Stimulated activated CD8-positive, alpha-beta memory T cell treated with anti-CD3 and anti-CD28 coated beads, Interleukin-4, amount 100 ng/mL, for 1 hour (primary cell): Measurements from ENCODE around the gene CD164L2.

Source experiments
- DNase-seq, 2 donors: peaks; one replicate each; pipeline ENCODE4 v3.0.0-alpha.2; 2020; ENCODE audit warnings: low read depth in 2 of 2, low spot score in 1 of 2

Gene CD164L2

DNA sequence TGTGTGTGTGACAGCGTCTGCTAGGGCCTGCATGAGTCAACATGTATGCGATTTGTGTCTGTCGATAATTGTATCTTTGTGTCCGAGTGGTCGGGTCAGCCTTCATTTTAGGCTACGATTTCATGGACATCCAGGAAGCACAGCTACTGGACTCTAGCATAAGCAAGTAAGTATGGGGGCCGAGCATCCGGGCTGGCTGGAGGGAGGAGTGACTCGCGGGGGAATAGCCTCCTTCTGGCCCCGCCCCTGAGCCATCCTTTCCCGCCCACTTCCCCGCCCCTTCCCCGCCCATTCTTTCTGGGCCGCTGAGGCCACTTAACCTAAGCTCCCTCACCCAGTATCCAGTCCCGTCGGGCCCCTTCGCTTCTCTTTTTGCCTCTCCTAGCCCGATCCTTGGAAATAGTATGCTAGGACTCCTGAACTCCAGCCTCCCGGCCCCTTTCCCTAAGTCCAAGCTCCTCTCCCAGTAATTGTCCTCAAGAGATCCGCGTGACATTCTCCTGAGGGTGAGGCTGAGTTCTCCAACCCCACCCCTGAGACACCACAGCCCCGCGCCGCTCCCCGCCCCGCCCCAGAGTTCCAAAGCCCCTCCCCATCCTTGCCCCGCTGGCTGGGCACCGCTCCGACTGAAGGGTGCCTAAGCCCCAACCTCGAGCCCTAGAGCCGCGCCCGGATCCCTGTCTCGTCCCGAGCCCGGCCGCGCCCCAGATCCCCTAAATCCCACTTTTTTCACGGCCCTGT, 17.6 kb downstream of the CD164L2 start:
- peak; percentile 61 to 67 for DNase-seq

GRCh38 chr1:27364696-27365371, 18.3 kb downstream of the CD164L2 start:
- no peak for DNase-seq

GRCh38 chr1:27363766-27364695, 19.1 kb downstream of the CD164L2 start:
- DNase-seq: no peak

- DNase-seq: no peak
Observed at GRCh38 chr1:27361553-27361952, 21.6 kb downstream of the CD164L2 start.

DNA sequence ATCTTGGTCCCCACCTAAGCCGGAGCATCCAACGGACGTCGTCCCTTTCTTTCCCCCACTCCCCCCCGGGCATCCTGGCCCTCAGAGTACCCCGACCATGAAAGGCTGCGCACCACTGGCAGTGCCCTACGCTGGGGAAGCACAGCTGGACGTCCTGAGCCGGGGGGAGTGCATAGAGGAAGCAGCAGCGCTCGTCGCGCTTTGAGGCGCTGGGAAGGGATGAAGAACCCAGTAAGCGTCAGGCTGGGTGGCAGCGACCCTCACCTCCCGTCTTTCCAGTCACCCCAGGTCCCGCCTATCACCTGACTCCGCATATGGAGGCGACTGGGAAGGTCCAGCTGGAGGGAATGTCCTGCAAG, 22.1 kb downstream of the CD164L2 start:
- DNase-seq: no peak

- no peak for DNase-seq
Observed at GRCh38 chr1:27360159-27361043, 22.7 kb downstream of the CD164L2 start.

- DNase-seq: no peak
Observed at GRCh38 chr1:27359822-27360158, 23.3 kb downstream of the CD164L2 start.

DNA sequence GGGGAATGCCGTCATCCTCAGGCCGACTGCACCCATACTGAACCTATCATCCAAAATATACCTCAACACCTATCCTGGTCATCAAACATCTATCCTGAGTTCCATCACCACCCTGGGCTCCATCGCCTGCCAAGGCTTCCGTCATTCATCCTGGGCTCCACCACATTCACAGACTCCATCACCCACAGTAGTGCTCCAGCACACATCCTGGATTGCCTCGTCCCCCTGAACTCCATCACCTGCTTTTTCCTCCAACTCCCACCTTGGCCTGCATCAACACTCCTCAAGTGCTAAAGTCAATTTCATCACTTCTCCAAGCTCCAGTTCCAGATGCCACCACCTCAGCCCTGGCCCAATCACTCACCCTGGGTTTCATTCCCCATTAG, 24.2 kb downstream of the CD164L2 start:
- no peak for DNase-seq

DNA sequence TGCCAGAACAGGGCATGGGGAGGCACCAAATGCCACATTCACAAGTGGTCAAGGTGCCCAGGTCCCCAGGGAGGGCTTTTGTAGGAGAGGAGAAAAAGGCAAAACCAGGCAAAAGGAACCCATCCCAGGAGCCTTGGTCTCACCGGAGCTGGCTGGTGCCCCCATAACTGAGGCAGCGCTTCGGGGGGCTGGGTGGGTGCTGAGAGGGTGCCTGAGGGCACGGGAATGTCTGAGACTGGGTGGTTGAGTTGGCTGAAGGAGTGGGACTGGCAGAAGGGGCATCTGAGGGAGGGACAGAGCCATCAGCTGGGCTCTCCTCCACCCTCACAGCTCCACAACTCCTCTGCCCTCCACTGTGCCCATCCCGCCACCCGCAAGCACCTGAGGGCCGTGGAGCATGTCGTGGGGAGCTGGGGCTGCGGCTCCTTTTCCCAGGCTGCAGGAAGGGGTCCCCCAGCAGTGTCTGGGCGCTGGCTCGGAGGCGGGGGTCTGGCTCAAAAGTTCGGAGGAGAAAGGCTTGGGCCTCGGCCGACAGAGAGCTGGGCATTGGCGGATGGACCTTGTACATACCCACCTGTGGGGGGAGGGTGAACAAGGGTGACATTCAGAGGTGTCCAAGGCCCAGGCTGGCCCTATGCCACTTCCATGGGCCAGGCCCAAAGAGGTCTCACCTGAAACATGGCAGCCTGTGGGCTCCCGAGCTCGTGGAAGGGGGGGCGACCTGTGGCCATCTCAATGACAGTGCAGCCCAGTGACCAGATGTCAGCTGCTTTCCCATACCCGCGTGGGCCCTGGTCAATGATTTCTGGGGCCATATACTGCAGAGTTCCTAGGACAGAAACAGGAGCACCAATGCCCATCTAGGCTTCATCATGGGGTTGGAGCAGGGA, 24.9 kb downstream of the CD164L2 start:
- DNase-seq: no peak

DNA sequence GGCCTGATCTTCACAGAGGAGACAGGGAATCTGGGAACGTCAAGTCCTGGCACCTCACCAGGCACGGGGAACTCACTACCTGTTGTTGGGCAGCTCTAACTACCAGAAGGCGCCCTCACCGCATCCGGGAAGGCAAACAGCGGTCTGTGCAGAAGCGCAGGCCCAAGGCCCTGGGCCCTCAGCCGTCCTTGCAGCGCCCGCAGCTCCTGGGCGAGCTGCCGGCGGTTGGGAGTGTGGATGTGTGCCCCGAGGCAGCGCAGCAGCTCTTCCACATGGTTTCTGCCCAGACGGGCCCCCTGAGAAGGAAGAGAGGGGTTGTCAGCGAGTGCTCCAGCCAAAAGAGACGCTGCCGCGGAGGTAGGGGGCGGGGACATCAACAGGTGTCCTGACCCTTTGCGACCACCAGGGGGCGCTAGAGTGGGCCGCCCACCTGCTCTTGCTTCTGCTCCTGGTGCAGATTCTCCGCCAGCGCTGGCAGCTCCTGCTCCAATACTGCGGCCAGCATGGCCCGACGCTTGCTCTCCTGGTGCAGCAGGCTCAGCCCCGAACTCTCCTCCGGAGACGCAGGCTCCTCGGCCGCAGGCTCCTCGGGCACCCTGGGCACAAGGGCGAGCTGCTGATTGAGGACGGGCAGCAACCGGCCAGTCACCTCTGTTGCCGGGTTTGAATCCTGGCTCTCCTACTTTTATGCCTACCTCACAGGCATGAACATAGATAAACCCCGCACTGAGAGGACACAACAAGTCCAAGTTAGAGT, 25.7 kb downstream of the CD164L2 start:
- DNase-seq: peak; percentile 59 to 70

DNA sequence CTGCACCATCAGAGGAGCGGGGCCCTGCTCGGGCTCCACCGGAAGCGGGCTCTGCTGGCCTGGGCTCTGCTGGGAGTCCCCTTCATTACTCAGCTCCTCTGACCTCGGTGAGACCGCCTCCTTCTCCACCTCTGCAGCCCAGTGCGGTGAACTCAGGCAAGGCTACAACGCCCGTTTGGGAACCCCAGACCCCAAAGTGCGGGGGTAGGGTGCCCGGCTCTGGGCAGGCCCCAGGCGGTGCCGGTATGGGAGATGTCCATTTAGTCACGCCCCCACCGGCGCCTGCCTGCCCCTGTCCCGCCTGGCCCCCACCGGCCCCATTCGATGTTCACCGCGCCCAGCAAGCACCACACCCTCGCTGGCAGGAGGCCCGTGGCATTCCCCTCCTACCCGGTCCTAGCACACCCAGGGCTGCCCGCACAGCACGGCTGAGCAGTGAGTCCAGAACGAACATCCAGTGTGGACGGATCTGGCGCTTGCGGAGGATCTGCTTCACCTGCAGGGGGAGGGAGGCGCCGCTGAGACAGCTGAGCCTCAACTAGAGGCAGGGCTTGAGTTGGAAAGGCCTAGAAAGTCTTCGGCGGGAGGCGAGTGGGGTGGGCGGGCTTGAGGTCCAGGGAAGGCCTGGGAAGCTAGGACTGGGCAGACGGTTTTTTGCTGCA, 26.4 kb downstream of the CD164L2 start:
- no peak for DNase-seq

DNA sequence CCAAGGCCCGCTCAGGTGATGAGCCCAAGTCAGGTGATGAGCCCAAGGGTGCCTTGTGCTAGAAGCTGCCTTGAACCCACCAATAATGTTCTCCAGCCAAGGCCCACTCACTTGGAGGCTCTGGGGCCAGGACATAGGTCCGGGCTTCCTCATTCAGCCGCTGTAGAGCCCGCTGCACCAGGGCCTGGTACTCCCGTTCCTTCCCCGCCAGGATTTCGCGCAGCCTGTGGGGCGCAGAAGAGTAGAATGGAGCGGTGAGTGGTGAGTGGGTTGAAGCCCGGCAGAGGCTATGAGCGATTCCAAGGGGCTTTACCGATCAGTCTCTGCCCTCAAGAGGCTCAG, 26.9 kb downstream of the CD164L2 start:
- no peak for DNase-seq

- no peak for DNase-seq
Observed at GRCh38 chr1:27355683-27356082, 27.4 kb downstream of the CD164L2 start.

DNA sequence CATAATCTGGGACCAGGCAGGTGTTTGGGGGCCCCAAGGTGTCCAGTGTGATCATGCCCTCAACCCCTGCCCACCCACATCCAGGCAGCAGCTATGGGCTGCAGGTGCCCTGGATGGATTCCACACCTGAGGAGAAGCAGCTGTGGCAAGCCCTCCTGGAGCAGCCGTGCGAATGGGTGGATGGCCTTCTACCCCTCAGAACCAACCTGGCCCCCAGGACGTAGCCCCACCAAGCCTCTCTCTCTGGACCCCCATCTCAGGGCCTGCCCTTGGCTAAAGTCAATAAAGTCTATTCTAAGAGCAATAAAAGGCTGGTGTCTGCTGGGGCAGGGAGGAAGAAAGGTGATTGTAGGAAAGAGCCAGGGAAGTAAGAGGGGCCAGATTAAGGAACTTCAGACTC, 29.5 kb downstream of the CD164L2 start:
- no peak for DNase-seq

GRCh38 chr1:27353166-27353565, 30.0 kb downstream of the CD164L2 start:
- no peak for DNase-seq

GRCh38 chr1:27351541-27352107, 31.5 kb downstream of the CD164L2 start:
- DNase-seq: no peak

DNA sequence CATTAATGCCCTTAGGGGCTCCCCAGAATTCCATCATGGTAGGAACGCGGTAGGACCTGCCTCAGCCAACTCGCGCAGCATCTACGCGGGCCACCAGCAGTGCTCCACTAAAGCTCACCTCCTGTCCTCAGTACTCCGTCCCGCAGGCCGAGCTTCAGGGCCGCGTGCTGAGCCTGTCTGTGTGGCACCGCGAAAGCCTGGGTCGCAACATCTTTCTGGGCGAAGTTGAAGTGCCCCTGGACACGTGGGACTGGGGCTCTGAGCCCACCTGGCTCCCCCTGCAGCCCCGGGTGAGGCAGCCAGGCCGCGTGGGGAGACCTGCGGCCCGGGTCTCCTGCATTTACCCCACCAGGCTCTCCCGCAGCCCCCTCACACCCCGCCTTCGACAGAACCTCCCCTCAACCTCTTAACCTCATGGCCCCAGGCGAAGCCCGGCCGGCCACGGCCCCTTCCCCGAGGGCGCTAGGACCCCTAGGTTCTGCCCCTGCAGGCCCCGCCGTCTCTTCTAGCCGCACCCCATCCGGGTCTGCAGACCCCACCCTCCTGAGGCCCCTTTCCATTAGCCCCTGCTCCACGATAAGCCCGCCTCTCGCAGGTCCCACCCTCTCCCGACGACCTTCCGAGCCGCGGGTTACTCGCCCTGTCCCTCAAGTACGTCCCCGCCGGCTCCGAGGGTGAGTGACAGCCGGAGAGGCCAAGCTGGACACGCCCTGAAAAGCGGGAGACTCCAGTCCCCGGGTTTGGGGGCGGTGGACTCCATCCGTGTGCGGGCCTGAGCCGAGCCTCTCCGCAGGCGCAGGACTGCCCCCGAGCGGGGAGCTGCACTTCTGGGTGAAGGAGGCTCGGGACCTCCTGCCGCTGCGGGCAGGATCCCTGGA, 32.2 kb downstream of the CD164L2 start:
- DNase-seq: no peak
